Panc1 (cell line): Measurements from ENCODE around the gene CLPSL2. TPM values are rescaled to one million over a fixed set of nuclear protein-coding genes. Genes with fewer than 3 reads are reported as not detected.

Source experiments
- ATAC-seq: fragments of 200-7000 bp; cut with Tn5 transposase; 2 replicates; pipeline ENCODE4 v1.9.1; 2020; ENCODE audit warnings: mild to moderate bottlenecking, moderate library complexity
- BruUV-seq: library from RNA; stranded (reverse); fragments of 400-500 nt; replicated peaks from 2 replicates; lab custom pipeline; 2021; lab: Mats Ljungman, UMichigan
- CTCF ChIA-PET: fragments of 300-600 bp; sonication (Branson Sonifier 250); formaldehyde crosslinking; loops from one replicate; lab custom pipeline; 2022; ENCODE audit warnings: antibody characterized with exemption; lab: Charles Lee
- POLR2A ChIA-PET: fragments of 300-600 bp; sonication (Branson Sonifier 250); formaldehyde crosslinking; loops from one replicate; lab custom pipeline; 2022; ENCODE audit warnings: antibody characterized with exemption; lab: Charles Lee
- DNase-seq: peaks from one replicate; pipeline ENCODE4 v3.0.0-alpha.2; 2010; ENCODE audit warnings: low read depth, low spot score
- H3K27ac ChIP-seq: 2 replicates; pipeline ENCODE4 v1.5.1; 2011; ENCODE audit warnings: mild to moderate bottlenecking, low read length, inconsistent platforms
- H3K27me3 ChIP-seq: fragments of 200-500 bp; sonication (Bioruptor generic); 2 replicates; pipeline ENCODE4 v1.6.0; 2014; ENCODE audit warnings: low read length, inconsistent platforms; ENCODE audit not compliant: control insufficient read depth, insufficient read depth
- H3K36me3 ChIP-seq: fragments of 200-500 bp; sonication (Bioruptor generic); 2 replicates; pipeline ENCODE4 v1.5.1; 2014; ENCODE audit warnings: inconsistent platforms, mild to moderate bottlenecking, low read length, moderate library complexity; ENCODE audit not compliant: control insufficient read depth, insufficient read depth
- H3K4me1 ChIP-seq: 2 replicates; pipeline ENCODE4 v1.5.1; 2011; ENCODE audit warnings: inconsistent platforms, mild to moderate bottlenecking, low read length, moderate library complexity; ENCODE audit not compliant: control insufficient read depth, insufficient read depth
- H3K4me3 ChIP-seq, 2 experiments: 2 replicates each; pipeline ENCODE4 v1.5.1; 2011 to 2012; ENCODE audit warnings: low read depth in 2 of 2, low read length in 2 of 2, mild to moderate bottlenecking in 2 of 2, inconsistent platforms in 1 of 2, moderate library complexity in 1 of 2
- H3K9me3 ChIP-seq: fragments of 200-500 bp; sonication (Bioruptor generic); 2 replicates; pipeline ENCODE4 v1.5.1; 2014; ENCODE audit warnings: low read depth, mild to moderate bottlenecking, inconsistent platforms, low read length, moderate library complexity; ENCODE audit not compliant: control insufficient read depth, insufficient read depth
- POLR2AphosphoS5 ChIP-seq: IDR thresholded peaks from 2 replicates; pipeline ENCODE4 v1.6.1; 2012; ENCODE audit warnings: mild to moderate bottlenecking, low read depth, low read length, moderate library complexity
- SIN3A ChIP-seq: IDR thresholded peaks from 2 replicates; pipeline ENCODE4 v1.6.1; 2012; ENCODE audit warnings: low read depth, mild to moderate bottlenecking, low read length, moderate library complexity, borderline replicate concordance; ENCODE audit not compliant: insufficient read depth
- TCF7L2 ChIP-seq: IDR thresholded peaks from 2 replicates; pipeline ENCODE4 v1.6.1; 2011; ENCODE audit warnings: mild to moderate bottlenecking, low read depth, low read length, inconsistent platforms
- in situ Hi-C: cut with HindIII; loops from 2 replicates; pipeline ENCODE4 v1.10.0; 2016; ENCODE audit warnings: low sequenced_read_pairs, low pct_unique_long_range_greater_than_20kb
- intact Hi-C: fragments of 100-400 bp; cut with micrococcal nuclease; formaldehyde crosslinking; loops from one replicate; pipeline ENCODE4 v1.10.0; 2022; ENCODE audit not compliant: unreplicated experiment
- total RNA-seq: library from RNA; stranded (reverse); gene quantifications from one replicate; pipeline ENCODE4 v1.2.1, GENCODE V29; 2021; ENCODE audit not compliant: unreplicated experiment
- TF ChIP-seq, protein P1 (sequence below), 2 experiments: IDR thresholded peaks; 2 replicates each; pipeline ENCODE4 v1.6.1; 2011 to 2012; ENCODE audit warnings: low read depth in 2 of 2, control low read depth in 1 of 2, low read length in 1 of 2, mild to moderate bottlenecking in 1 of 2, moderate library complexity in 1 of 2; ENCODE audit not compliant: insufficient read depth in 1 of 2
- TF ChIP-seq, protein P2 (sequence below): fragments of 450-650 bp; IDR thresholded peaks from 2 replicates; pipeline ENCODE4 v1.5.1; 2017; ENCODE audit warnings: mild to moderate bottlenecking

CLPSL2 gene
- total RNA-seq, 1 experiment from 2014 or later, result 0.57 TPM

DNA sequence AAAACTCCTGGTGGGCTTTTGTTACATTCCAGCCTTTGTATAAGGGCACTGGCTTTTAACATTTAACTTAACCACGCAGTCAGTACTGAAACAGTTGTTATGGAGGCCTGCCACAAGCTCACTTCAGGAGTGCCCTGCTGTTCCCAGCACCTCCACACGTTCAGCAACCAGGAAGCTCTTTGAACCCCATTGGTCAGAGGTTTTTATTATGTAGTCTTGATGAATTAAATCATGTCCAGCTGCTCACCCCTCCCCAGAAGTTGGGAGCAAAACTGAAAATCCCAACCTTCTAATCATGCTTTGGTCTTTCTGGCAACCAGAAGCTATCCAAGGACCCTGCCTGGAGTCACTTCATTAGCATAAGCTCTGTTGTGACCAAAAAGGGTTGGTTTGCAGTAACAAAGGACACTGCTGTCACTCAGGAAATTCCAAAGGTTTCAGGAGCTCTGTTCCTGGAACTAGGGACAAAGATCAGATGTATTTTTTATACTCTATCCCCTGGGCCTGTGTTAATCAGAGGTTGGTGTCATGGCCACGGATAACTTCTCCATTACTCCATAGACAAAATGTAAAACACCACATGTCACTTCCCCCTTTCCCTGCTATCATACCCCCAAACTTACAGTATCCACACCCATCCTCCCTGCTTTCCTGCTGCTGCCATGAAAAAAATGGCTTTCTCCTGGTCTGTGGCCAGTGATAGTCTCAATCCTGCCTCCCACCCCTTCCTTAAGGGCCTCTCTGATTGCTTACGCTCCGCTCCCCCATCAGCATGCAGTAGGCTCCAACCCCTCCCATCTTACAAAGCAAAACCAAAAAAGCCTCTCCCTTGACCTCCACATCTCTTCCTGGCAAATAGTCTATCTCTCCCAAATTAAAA lies 36.5 kb upstream of the CLPSL2 start:
- BruUV-seq, result no TSS peak
- no peak overlapping the region for H3K4me3 ChIP-seq
- ATAC-seq, result no peak
- H3K4me1 ChIP-seq, result no peaks in the 10 kb centered on the region
- no peaks in the 10 kb centered on the region for H3K36me3 ChIP-seq
- TF ChIP-seq SIN3A, result no peak
- TF ChIP-seq TCF7L2, result no peak
- TF ChIP-seq, protein P1, sequence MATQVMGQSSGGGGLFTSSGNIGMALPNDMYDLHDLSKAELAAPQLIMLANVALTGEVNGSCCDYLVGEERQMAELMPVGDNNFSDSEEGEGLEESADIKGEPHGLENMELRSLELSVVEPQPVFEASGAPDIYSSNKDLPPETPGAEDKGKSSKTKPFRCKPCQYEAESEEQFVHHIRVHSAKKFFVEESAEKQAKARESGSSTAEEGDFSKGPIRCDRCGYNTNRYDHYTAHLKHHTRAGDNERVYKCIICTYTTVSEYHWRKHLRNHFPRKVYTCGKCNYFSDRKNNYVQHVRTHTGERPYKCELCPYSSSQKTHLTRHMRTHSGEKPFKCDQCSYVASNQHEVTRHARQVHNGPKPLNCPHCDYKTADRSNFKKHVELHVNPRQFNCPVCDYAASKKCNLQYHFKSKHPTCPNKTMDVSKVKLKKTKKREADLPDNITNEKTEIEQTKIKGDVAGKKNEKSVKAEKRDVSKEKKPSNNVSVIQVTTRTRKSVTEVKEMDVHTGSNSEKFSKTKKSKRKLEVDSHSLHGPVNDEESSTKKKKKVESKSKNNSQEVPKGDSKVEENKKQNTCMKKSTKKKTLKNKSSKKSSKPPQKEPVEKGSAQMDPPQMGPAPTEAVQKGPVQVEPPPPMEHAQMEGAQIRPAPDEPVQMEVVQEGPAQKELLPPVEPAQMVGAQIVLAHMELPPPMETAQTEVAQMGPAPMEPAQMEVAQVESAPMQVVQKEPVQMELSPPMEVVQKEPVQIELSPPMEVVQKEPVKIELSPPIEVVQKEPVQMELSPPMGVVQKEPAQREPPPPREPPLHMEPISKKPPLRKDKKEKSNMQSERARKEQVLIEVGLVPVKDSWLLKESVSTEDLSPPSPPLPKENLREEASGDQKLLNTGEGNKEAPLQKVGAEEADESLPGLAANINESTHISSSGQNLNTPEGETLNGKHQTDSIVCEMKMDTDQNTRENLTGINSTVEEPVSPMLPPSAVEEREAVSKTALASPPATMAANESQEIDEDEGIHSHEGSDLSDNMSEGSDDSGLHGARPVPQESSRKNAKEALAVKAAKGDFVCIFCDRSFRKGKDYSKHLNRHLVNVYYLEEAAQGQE (IDR thresholded peaks at IDR 0.05; ENCODE audit: insufficient read depth in 1 of 2, low read depth in 2 of 2, low read length in 1 of 2), result no peak
- TF ChIP-seq POLR2AphosphoS5, result no peak
- TF ChIP-seq, protein P2, sequence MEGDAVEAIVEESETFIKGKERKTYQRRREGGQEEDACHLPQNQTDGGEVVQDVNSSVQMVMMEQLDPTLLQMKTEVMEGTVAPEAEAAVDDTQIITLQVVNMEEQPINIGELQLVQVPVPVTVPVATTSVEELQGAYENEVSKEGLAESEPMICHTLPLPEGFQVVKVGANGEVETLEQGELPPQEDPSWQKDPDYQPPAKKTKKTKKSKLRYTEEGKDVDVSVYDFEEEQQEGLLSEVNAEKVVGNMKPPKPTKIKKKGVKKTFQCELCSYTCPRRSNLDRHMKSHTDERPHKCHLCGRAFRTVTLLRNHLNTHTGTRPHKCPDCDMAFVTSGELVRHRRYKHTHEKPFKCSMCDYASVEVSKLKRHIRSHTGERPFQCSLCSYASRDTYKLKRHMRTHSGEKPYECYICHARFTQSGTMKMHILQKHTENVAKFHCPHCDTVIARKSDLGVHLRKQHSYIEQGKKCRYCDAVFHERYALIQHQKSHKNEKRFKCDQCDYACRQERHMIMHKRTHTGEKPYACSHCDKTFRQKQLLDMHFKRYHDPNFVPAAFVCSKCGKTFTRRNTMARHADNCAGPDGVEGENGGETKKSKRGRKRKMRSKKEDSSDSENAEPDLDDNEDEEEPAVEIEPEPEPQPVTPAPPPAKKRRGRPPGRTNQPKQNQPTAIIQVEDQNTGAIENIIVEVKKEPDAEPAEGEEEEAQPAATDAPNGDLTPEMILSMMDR, result no peak
- intact Hi-C loops, result loop anchor here (5.0 kb wide), 1 partner anchor 53 kb away; the partner anchor contains the start of gene FKBP5
- POLR2A ChIA-PET, result no interaction called here
- H3K27me3 ChIP-seq, result no peaks in the 10 kb centered on the region
- CTCF ChIA-PET, result interaction anchor here (0.6 kb wide), 3 partner anchors 84 to 210 kb away, joined by 3 to 8 read pairs (median 5); no protein-coding TSS in a partner anchor
- in situ Hi-C loops, result no loop called here
- no peak for DNase-seq
- H3K9me3 ChIP-seq, result no peaks in the 10 kb centered on the region
- no peak overlapping the region for H3K27ac ChIP-seq

DNA sequence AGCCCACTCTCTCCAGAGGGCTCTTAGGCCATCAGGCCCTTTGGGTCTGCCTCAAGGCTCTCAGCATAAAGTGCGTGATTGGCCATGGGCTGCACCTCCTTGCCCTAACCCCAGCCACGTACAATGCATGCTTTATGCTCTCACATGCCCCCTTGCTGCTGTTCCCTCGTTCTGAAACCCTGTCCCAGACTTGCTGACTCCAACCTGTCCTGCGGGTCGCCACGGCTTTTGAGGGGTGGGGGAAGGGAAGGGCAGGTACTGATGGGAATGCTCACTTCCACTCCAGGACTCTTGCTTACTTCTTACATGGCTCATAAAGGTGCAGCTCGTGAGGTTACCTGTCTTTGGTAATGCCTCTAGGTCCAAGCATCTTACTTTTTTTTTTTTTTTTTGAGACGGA lies 33.6 kb upstream of the CLPSL2 start:
- Histone ChIP-seq H3K27ac (no peak overlapping the region), H3K9me3 (no peaks in the 10 kb centered on the region), H3K27me3 (no peaks in the 10 kb centered on the region), H3K4me3 (no peak overlapping the region), H3K36me3 (no peaks in the 10 kb centered on the region), H3K4me1 (no peaks in the 10 kb centered on the region)
- CTCF ChIA-PET, result interaction anchor here (0.6 to 0.7 kb wide), 2 partner anchors 24 to 93 kb away, joined by 3 to 6 read pairs; no protein-coding TSS in a partner anchor
- DNase-seq, result no peak
- in situ Hi-C loops, result no loop called here
- no TSS peak for BruUV-seq
- ATAC-seq, result no peak
- TF ChIP-seq TCF7L2 (no peak), SIN3A (no peak)
- TF ChIP-seq, protein P2, result no peak
- TF ChIP-seq, protein P1 (IDR thresholded peaks at IDR 0.05; ENCODE audit: insufficient read depth in 1 of 2, low read depth in 2 of 2, low read length in 1 of 2), result no peak
- POLR2A ChIA-PET, result no interaction called here
- intact Hi-C loops, result no loop called here
